K562 (cell line): Measurements from ENCODE around the gene CCDC136. TPM values are rescaled to one million over a fixed set of nuclear protein-coding genes. Genes with fewer than 3 reads are reported as not detected.
A peak's percentile ranks its signal among the peaks of the same experiment; 100 is the strongest.

ENCODE experiments used
- MCM3 ChIP-seq: fragments of 450-650 bp; IDR thresholded peaks from 2 replicates; pipeline ENCODE4 v1.6.1; 2016
- MGA ChIP-seq: fragments of 450-650 bp; IDR thresholded peaks from 2 replicates; pipeline ENCODE4 v1.6.1; 2016; ENCODE audit warnings: mild to moderate bottlenecking, moderate library complexity
- MLX ChIP-seq, 2 experiments: fragments of 450-650 bp in 1 of 2; sonication (generic) in 1 of 2; formaldehyde crosslinking; conservative IDR thresholded peaks; 2 replicates each; pipeline versions ENCODE4 v1.4.0 to v1.8.1; 2020 to 2022; ENCODE audit warnings: mild to moderate bottlenecking in 1 of 2, missing genetic modification reagents in 1 of 2
- TEAD4 ChIP-seq, 2 experiments: sonication (generic) in 1 of 2; formaldehyde crosslinking in 1 of 2; IDR thresholded peaks; 2 replicates each; pipeline versions ENCODE4 v1.6.1 to v1.8.0; 2012 to 2022; ENCODE audit warnings: borderline replicate concordance in 1 of 2, inconsistent platforms in 1 of 2, low read length in 1 of 2, mild to moderate bottlenecking in 1 of 2, missing genetic modification reagents in 1 of 2
- TFAM ChIP-seq: fragments of 250-450 bp; sonication (Bioruptor Pico); conservative IDR thresholded peaks from 2 replicates; pipeline ENCODE4 v1.5.0; 2021; ENCODE audit warnings: mild to moderate bottlenecking, moderate library complexity
- U2AF1 ChIP-seq: fragments of 200-400 bp; formaldehyde crosslinking; optimal IDR thresholded peaks from 2 replicates; pipeline ENCODE3; 2017; ENCODE audit warnings: mild to moderate bottlenecking, low read depth, low read length, moderate library complexity
- polyA plus RNA-seq, 8 experiments: library from polyadenylated mRNA; depleted of rRNA in 4 of 8; stranded (reverse) in 5 of 8; unstranded in 3 of 8; fragments of >200 nt; fragmentation: Nextera tagmentation in 2 of 8; fragmentation: Illumina TruSeq in 1 of 8; extraction: Ambion mirVana in 2 of 8; extraction: Trizol in 1 of 8; gene quantifications; 2 replicates each; pipeline versions ENCODE4 v1.2.1 to v1.2.3, GENCODE V29; 2011 to 2014; ENCODE audit warnings: inconsistent platforms in 1 of 8, missing spikeins in 1 of 8
- total RNA-seq, 7 experiments: library from RNA; depleted of rRNA in 6 of 7; stranded (reverse); fragments of >200 nt in 6 of 7; fragmentation: Illumina TruSeq in 2 of 7; extraction: Trizol in 2 of 7; gene quantifications; 2 replicates each; pipeline versions ENCODE4 v1.2.1 to v1.2.3, GENCODE V29; 2011 to 2021; ENCODE audit warnings: low replicate concordance in 1 of 7
- TF ChIP-seq, protein P1 (sequence below): sonication (generic); formaldehyde crosslinking; IDR thresholded peaks from 2 replicates; pipeline ENCODE4 v1.5.0; 2020; ENCODE audit warnings: missing genetic modification reagents
- TF ChIP-seq, protein P2 (sequence below): fragments of 450-650 bp; formaldehyde crosslinking; IDR thresholded peaks from 2 replicates; pipeline ENCODE4 v1.4.0; 2020; ENCODE audit warnings: mild to moderate bottlenecking, moderate library complexity
- TF ChIP-seq, protein P3 (sequence below): fragments of 450-650 bp; IDR thresholded peaks from 2 replicates; pipeline ENCODE4 v1.6.1; 2016; ENCODE audit warnings: missing biosample characterization, missing genetic modification characterization

CCDC136 gene
- total and polyA plus RNA-seq, 9 of the 15 experiments (the other 6 are each of a cell fraction or from before 2014, with no cell fraction given) = 2.4 to 40.8 (median 26.5) TPM

- TF ChIP-seq MGA (no peak), TEAD4 (IDR thresholded peaks at IDR 0.05; ENCODE audit: low read length) (no peak), TEAD4 (CRISPR knock-in tag; IDR thresholded peaks at IDR 0.05; ENCODE audit: borderline replicate concordance) (no peak), U2AF1 (no peak), TFAM (CRISPR knock-in tag) (no peak), MLX (CRISPR knock-in tag; conservative IDR thresholded peaks at IDR 0.05) (peak; percentile 52 to 66; a peak in 1 of 4 replicates), MCM3 (no peak)
- TF ChIP-seq, protein P1, sequence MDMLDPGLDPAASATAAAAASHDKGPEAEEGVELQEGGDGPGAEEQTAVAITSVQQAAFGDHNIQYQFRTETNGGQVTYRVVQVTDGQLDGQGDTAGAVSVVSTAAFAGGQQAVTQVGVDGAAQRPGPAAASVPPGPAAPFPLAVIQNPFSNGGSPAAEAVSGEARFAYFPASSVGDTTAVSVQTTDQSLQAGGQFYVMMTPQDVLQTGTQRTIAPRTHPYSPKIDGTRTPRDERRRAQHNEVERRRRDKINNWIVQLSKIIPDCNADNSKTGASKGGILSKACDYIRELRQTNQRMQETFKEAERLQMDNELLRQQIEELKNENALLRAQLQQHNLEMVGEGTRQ (CRISPR knock-in tag) = no peak
- TF ChIP-seq, protein P2, sequence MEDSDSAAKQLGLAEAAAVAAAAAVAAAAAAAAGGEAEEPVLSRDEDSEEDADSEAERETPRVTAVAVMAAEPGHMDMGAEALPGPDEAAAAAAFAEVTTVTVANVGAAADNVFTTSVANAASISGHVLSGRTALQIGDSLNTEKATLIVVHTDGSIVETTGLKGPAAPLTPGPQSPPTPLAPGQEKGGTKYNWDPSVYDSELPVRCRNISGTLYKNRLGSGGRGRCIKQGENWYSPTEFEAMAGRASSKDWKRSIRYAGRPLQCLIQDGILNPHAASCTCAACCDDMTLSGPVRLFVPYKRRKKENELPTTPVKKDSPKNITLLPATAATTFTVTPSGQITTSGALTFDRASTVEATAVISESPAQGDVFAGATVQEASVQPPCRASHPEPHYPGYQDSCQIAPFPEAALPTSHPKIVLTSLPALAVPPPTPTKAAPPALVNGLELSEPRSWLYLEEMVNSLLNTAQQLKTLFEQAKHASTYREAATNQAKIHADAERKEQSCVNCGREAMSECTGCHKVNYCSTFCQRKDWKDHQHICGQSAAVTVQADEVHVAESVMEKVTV (CRISPR knock-in tag) = peak; percentile 59
- TF ChIP-seq, protein P3, sequence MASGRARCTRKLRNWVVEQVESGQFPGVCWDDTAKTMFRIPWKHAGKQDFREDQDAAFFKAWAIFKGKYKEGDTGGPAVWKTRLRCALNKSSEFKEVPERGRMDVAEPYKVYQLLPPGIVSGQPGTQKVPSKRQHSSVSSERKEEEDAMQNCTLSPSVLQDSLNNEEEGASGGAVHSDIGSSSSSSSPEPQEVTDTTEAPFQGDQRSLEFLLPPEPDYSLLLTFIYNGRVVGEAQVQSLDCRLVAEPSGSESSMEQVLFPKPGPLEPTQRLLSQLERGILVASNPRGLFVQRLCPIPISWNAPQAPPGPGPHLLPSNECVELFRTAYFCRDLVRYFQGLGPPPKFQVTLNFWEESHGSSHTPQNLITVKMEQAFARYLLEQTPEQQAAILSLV (tag) = 0 out of 2 replicates have a peak, but pooled peaks have one; percentile 8
Measured at GRCh38 chr7:128861957-128862570, 70.3 kb downstream of the CCDC136 start (continued).
